BLaER1 treated with 17β-estradiol and CSF1 and Interleukin-3, amounts not matched to agents 10 nM and 100 nM (cell line): Measurements from ENCODE around the gene AMPH.
A peak's percentile ranks its signal among the peaks of the same experiment; 100 is the strongest.

Source experiments
- H3K27ac ChIP-seq, 11 experiments: shearing (Covaris generic); formaldehyde crosslinking; 2 replicates each; pipeline ENCODE4 v1.8.1; 2022
- H3K27me3 ChIP-seq, 11 experiments: shearing (Covaris generic); formaldehyde crosslinking; 2 replicates each; pipeline ENCODE4 v1.8.1; 2022
- H3K36me3 ChIP-seq, 11 experiments: shearing (Covaris generic); formaldehyde crosslinking; 2 replicates each; pipeline ENCODE4 v1.8.1; 2022
- H3K4me1 ChIP-seq, 10 experiments: shearing (Covaris generic); formaldehyde crosslinking; 2 replicates each; pipeline ENCODE4 v1.8.1; 2022
- H3K4me2 ChIP-seq, 11 experiments: shearing (Covaris generic); formaldehyde crosslinking; 2 replicates each; pipeline ENCODE4 v1.8.1; 2022
- H3K4me3 ChIP-seq, 10 experiments: shearing (Covaris generic); formaldehyde crosslinking; 2 replicates each; pipeline ENCODE4 v1.8.1; 2022
- H3K9ac ChIP-seq, 11 experiments: shearing (Covaris generic); formaldehyde crosslinking; 2 replicates each; pipeline ENCODE4 v1.8.1; 2022
- H3K9me3 ChIP-seq, 11 experiments: shearing (Covaris generic); formaldehyde crosslinking; replicated peaks in 1 of 11; 2 replicates each; pipeline ENCODE4 v1.8.1; 2022
- H4K20me1 ChIP-seq, 11 experiments: shearing (Covaris generic); formaldehyde crosslinking; 2 replicates each; pipeline ENCODE4 v1.8.1; 2022
- Cebpa-rat ChIP-seq, 11 experiments: shearing (Covaris generic); IDR thresholded peaks; 2 replicates each; pipeline ENCODE4 v1.8.1; 2022

The AMPH gene

DNA sequence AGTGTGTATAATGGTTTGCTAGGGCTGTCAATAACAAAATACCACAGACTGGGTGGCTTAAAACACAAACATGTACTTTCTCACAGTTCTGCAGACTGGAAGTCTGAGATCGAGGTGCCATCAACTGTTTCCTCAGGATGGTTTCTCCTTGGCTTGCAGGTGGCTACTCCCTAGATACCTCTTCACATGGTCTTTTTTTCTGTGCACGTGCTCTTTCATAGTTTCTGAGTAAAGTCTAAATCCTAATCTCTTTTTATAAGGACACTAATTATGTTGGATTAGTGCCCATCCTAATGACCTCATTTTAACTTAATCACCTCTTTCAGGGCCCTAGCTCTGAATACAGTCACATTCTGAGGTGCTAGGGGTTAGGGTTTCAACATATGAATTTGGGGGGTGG is 65.9 kb downstream of the AMPH start:
- Histone ChIP-seq H3K4me1 (no peaks in the 10 kb centered on the region), H3K4me2 (no peak overlapping the region), H3K27me3 (no peaks in the 10 kb centered on the region), H4K20me1 (no peaks in the 10 kb centered on the region), H3K4me3 (no peak overlapping the region), H3K9ac (no peak overlapping the region), H3K9me3 (peaks cover 0 to 5% (median 0%) of the 10 kb centered on the region in 11 experiments; a peak in 2 of 22 replicates), H3K36me3 (no peaks in the 10 kb centered on the region), H3K27ac (no peak overlapping the region)
- no peak for TF ChIP-seq Cebpa-rat (IDR thresholded peaks at IDR 0.05)

DNA sequence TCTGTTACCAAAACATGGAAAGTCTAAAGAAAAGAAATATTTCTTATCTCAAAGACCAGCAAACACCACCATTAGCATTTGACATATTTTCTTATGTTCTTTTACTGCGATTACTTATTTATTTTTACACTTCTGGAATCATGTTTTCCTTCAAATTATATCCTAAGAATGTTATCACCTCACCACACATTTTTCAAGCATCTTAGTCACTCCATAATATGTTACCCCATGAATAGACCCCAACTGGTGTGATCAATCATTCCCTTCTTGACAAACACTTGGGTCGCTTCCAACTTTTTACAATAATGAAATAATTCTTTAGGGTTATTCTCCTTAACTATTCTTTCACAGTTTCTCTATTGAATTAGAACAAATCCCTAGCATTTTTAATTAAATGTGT is 67.4 kb downstream of the AMPH start:
- Histone ChIP-seq H3K36me3 (no peaks in the 10 kb centered on the region), H3K4me3 (no peak overlapping the region), H3K4me1 (no peaks in the 10 kb centered on the region), H3K9ac (no peak overlapping the region), H4K20me1 (no peaks in the 10 kb centered on the region), H3K9me3 (peaks cover 0 to 5% (median 0%) of the 10 kb centered on the region in 11 experiments; a peak in 2 of 22 replicates), H3K27ac (no peak overlapping the region), H3K27me3 (no peaks in the 10 kb centered on the region), H3K4me2 (no peak overlapping the region)
- no peak for TF ChIP-seq Cebpa-rat (IDR thresholded peaks at IDR 0.05)

DNA sequence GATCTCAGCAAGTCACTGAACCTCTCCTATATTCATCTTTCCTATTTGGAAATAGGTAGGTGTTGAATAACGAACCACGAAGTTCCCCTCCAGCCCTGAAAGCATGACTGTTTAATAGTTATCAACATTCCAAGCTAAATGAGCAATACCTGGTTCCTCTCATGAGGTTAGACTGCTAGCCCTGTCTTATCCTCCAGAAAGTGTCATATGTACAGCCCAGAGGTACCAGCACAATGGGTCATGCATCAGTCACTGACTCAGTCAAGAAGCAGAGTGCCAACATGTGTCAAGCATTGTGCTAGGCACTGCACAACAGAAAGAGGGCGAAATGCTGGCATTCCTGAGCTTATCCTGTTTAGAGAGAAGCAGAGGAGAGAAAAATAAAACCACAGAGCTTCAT is 70.0 kb downstream of the AMPH start:
- no peak for TF ChIP-seq Cebpa-rat (IDR thresholded peaks at IDR 0.05)
- H3K4me3 ChIP-seq = no peak overlapping the region
- no peaks in the 10 kb centered on the region for H4K20me1 ChIP-seq
- no peak overlapping the region for H3K4me2 ChIP-seq
- H3K9ac ChIP-seq = no peak overlapping the region
- no peaks in the 10 kb centered on the region for H3K4me1 ChIP-seq
- H3K27me3 ChIP-seq = no peaks in the 10 kb centered on the region
- H3K36me3 ChIP-seq = no peaks in the 10 kb centered on the region
- H3K9me3 ChIP-seq = peaks cover 0 to 3% (median 0%) of the 10 kb centered on the region in 11 experiments; a peak in 2 of 22 replicates
- H3K27ac ChIP-seq = no peak overlapping the region

DNA sequence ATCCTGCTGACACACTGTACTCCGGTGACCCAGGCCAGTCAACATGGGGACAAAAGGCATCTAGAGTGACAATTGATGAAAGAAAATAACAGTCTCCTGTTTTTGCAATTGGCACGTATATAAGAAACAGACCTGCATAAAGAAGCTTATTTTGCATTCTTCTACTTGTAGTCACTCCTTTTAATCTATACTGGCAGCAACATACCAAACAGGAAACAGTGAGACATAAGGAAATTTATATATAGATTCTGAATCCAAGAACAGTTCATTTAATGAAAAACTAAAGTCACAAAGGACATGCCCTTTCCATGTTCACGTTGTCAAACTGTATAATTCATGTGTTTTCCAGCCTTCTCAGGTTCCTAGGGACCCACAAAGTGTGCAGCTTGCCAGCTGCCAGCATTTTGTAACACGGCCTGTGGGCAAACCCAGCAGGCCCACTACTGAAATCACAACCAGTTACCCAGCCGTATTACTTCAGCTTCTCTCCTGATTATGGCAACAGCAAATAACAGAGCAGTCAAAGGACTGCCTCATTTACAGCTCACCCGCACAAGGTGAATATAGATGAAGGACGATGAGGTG is 72.3 kb downstream of the AMPH start:
- H3K4me2 ChIP-seq = no peak overlapping the region
- no peak overlapping the region for H3K9ac ChIP-seq
- no peak for TF ChIP-seq Cebpa-rat (IDR thresholded peaks at IDR 0.05)
- H3K9me3 ChIP-seq = no peaks in the 10 kb centered on the region
- no peaks in the 10 kb centered on the region for H3K27me3 ChIP-seq
- H3K36me3 ChIP-seq = no peaks in the 10 kb centered on the region
- no peaks in the 10 kb centered on the region for H4K20me1 ChIP-seq
- no peak overlapping the region for H3K4me3 ChIP-seq
- no peaks in the 10 kb centered on the region for H3K4me1 ChIP-seq
- H3K27ac ChIP-seq = no peak overlapping the region

DNA sequence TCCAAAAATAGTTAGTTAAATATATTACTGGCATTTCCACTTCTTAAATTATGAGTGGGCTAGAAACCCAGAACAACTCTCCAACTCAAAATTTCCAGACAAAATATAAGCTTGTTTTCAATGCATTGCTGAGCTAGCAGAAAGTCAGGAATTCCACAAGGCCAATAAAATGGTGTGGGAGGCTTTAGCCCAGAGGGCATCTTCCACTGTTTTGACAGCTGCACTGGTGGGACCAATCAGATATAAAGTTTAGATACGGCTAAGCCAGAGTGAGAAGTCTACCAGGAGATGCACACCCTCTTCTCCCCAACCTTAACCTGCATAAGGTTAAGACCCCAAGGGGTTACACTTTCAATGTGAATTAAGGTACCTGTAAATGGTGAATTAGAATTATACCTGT is 76.6 kb downstream of the AMPH start:
- Histone ChIP-seq H3K27me3 (no peaks in the 10 kb centered on the region), H4K20me1 (no peaks in the 10 kb centered on the region), H3K4me1 (peaks cover 0 to 11% (median 4%) of the 10 kb centered on the region in 10 experiments; a peak in 7 of 20 replicates), H3K9ac (no peak overlapping the region), H3K27ac (no peak overlapping the region), H3K9me3 (no peaks in the 10 kb centered on the region), H3K4me2 (no peak overlapping the region), H3K36me3 (no peaks in the 10 kb centered on the region), H3K4me3 (no peak overlapping the region)
- TF ChIP-seq Cebpa-rat (IDR thresholded peaks at IDR 0.05) = no peak

DNA sequence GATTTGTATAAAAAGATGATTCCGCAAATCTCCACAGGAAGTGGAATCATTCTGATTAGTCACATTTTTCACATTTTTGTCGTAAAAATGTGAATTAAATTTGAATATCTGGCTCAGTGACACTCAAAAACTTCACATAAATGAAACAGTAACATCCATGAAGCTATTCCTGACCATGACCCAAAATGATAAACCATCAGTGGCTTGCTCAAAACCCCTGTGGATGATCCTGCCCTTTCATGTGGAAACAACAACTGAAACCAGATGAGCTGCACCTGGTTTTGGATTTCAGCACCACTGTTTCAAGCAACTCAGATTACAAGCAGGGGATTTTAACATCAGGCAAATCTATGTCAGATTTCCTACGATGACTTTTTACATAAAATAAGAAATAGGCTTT is 80.3 kb downstream of the AMPH start:
- H3K36me3 ChIP-seq = no peaks in the 10 kb centered on the region
- H4K20me1 ChIP-seq = no peaks in the 10 kb centered on the region
- peaks cover 0 to 11% (median 4%) of the 10 kb centered on the region in 10 experiments; a peak in 7 of 20 replicates for H3K4me1 ChIP-seq
- no peak overlapping the region for H3K9ac ChIP-seq
- H3K4me3 ChIP-seq = no peak overlapping the region
- no peak for TF ChIP-seq Cebpa-rat (IDR thresholded peaks at IDR 0.05)
- H3K4me2 ChIP-seq = peak overlapping the region in 5 of 11 experiments; percentile 24 to 39 (median 34); a peak in 7 of 22 replicates
- H3K9me3 ChIP-seq = no peaks in the 10 kb centered on the region
- no peaks in the 10 kb centered on the region for H3K27me3 ChIP-seq
- no peak overlapping the region for H3K27ac ChIP-seq

DNA sequence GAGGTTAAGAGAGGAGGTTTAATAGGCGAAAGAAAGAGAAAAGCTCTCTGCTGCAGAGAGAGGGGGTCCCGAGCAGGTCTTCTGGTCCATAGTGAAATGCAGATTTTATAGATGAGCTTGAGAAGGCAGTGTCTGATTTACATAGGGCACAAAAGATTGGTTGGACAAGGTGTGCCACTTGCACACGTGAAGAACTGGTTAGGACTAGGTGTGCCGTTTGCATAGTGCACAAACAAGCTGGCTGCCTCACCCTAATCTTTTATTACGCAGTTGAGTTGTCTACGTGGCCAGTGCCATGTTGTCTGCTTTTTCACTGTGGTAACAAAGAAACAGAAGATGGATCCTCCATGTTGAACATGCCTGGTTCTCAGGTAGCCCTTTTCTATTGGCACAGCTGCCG is 82.6 kb downstream of the AMPH start:
- Histone ChIP-seq H3K36me3 (no peaks in the 10 kb centered on the region), H3K4me3 (no peak overlapping the region), H3K9ac (no peak overlapping the region), H3K27me3 (no peaks in the 10 kb centered on the region), H3K27ac (no peak overlapping the region), H3K4me2 (no peak overlapping the region), H3K4me1 (peaks cover 0 to 11% (median 4%) of the 10 kb centered on the region in 10 experiments; a peak in 7 of 20 replicates), H4K20me1 (no peaks in the 10 kb centered on the region), H3K9me3 (no peaks in the 10 kb centered on the region)
- no peak for TF ChIP-seq Cebpa-rat (IDR thresholded peaks at IDR 0.05)

DNA sequence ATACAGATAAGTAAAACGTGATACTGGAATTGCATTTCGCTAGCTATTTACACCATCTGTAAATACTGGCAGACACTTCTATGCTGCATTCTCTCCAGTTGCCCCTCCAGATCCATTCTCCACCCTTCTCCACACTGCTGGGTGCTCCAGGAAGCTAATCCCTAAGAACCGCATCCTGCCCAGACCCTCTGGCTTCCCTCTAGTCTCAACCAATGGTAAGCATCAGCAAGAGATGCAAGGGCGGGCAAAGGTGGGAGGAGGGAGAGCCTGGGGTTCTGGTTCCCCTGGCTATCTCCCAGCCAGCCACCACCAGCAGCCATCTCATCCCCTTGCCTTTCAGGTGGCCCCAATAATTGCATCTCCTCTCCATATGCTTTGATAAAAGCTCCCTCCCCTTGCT is 84.4 kb downstream of the AMPH start:
- Histone ChIP-seq H3K27ac (no peak overlapping the region), H3K4me3 (no peak overlapping the region), H4K20me1 (no peaks in the 10 kb centered on the region), H3K9ac (no peak overlapping the region), H3K4me1 (peaks cover 0 to 11% (median 4%) of the 10 kb centered on the region in 10 experiments; a peak in 7 of 20 replicates), H3K9me3 (no peaks in the 10 kb centered on the region), H3K4me2 (no peak overlapping the region), H3K27me3 (no peaks in the 10 kb centered on the region), H3K36me3 (no peaks in the 10 kb centered on the region)
- no peak for TF ChIP-seq Cebpa-rat (IDR thresholded peaks at IDR 0.05)

DNA sequence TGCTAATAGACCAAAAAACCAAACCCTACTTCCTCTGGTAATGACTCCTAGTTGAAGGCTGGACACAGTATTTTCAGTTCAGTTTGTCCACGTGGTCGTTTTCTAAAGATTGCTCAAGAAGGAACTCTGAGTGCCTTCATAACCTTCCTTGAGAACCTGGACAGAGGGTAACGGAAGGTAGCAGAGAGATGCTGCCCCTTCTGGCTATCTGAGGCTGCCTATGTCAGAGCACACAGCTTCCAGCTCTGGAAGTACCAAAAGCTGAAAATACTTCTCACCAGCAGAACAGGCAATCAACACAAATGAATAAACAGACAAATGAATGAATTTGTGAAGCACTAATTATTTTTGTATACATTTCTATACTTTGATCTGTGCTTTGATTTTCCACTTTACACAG is 85.2 kb downstream of the AMPH start:
- H3K9me3 ChIP-seq = no peaks in the 10 kb centered on the region

DNA sequence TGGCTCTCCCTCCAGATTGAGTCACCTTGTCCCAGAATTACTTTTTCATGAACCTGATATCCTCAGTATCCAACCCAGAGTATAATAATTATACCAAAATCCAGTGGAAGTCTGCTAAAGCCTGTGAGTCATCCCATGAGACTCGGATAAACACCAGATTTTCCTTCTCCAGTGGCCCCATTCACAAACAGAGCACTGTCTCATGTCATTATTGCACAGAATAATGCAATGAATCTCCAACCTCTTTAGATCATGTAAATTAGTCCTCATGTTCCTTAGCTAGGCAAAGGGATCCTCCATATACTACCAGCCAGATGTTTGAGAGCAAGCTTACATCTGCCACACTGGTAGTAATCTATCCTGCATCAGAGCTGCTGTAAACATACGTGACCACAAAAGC is 89.0 kb downstream of the AMPH start:
- Histone ChIP-seq H3K27me3 (no peaks in the 10 kb centered on the region), H3K4me2 (no peak overlapping the region), H3K9ac (no peak overlapping the region), H3K9me3 (no peaks in the 10 kb centered on the region), H3K27ac (no peak overlapping the region), H3K4me1 (no peaks in the 10 kb centered on the region), H3K36me3 (no peaks in the 10 kb centered on the region), H3K4me3 (no peak overlapping the region), H4K20me1 (no peaks in the 10 kb centered on the region)
- TF ChIP-seq Cebpa-rat (IDR thresholded peaks at IDR 0.05) = no peak

More for the DNA sequence above, 85.2 kb downstream of the AMPH start:
- TF ChIP-seq Cebpa-rat (IDR thresholded peaks at IDR 0.05) = no peak
- H3K36me3 ChIP-seq = no peaks in the 10 kb centered on the region
- H4K20me1 ChIP-seq = no peaks in the 10 kb centered on the region
- no peak overlapping the region for H3K4me3 ChIP-seq
- peaks cover 0 to 7% (median 2%) of the 10 kb centered on the region in 10 experiments; a peak in 6 of 20 replicates for H3K4me1 ChIP-seq
- no peak overlapping the region for H3K27ac ChIP-seq
- H3K9ac ChIP-seq = no peak overlapping the region
- no peak overlapping the region for H3K4me2 ChIP-seq
- H3K27me3 ChIP-seq = no peaks in the 10 kb centered on the region
